Kidney (tissue), 14 donors: ENCODE measurements around the gene PCDHA7. TPM values are rescaled to one million over a fixed set of nuclear protein-coding genes. Genes with fewer than 3 reads are reported as not detected.

ENCODE experiments used
- DNase-seq, 5 donors: peaks; one replicate each; pipeline ENCODE4 v3.0.0-alpha.2; 2013 to 2020
- FAIRE-seq: peaks from 2 replicates; lab custom pipeline; 2012; peaks lifted over from hg19 to GRCh38; lab: Jason Lieb, UNC
- H3K27ac ChIP-seq, 2 donors: one replicate each; pipeline ENCODE4 v1.7.0; 2013; ENCODE audit warnings: low read depth in 2 of 2, low read length in 2 of 2, inconsistent platforms in 1 of 2
- H3K27me3 ChIP-seq: one replicate; pipeline ENCODE4 v1.7.1; 2013; ENCODE audit warnings: low read length, inconsistent platforms; ENCODE audit not compliant: control insufficient read depth, insufficient read depth
- H3K36me3 ChIP-seq, 3 donors: one replicate each; pipeline versions ENCODE4 v1.7.0 to v1.7.1; 2013; ENCODE audit warnings: low read length in 3 of 3, control low read depth in 1 of 3, inconsistent platforms in 1 of 3; ENCODE audit not compliant: insufficient read depth in 3 of 3, control insufficient read depth in 2 of 3
- H3K4me1 ChIP-seq, 3 donors: one replicate each; pipeline versions ENCODE4 v1.7.0 to v1.7.1; 2013; ENCODE audit warnings: low read length in 3 of 3, inconsistent platforms in 1 of 3, low read depth in 1 of 3; ENCODE audit not compliant: control insufficient read depth in 2 of 3, insufficient read depth in 2 of 3
- H3K4me3 ChIP-seq, 3 donors: one replicate each; pipeline versions ENCODE4 v1.7.0 to v1.8.1; 2013; ENCODE audit warnings: low read length in 3 of 3, control low read depth in 1 of 3, inconsistent platforms in 1 of 3
- H3K9ac ChIP-seq, 3 donors: one replicate each; pipeline versions ENCODE4 v1.7.0 to v1.7.1; 2013; ENCODE audit warnings: low read length in 3 of 3, control low read depth in 1 of 3, inconsistent platforms in 1 of 3
- H3K9me3 ChIP-seq, 3 donors: one replicate each; pipeline versions ENCODE4 v1.7.0 to v1.7.1; 2013; ENCODE audit warnings: low read length in 3 of 3, control low read depth in 1 of 3, inconsistent platforms in 1 of 3; ENCODE audit not compliant: control insufficient read depth in 2 of 3, insufficient read depth in 1 of 3
- CTCF ChIP-seq: IDR thresholded peaks from 3 replicates; pipeline ENCODE4 v1.5.1; 2012; ENCODE audit warnings: mild to moderate bottlenecking, moderate library complexity, borderline replicate concordance; ENCODE audit not compliant: insufficient read depth; ENCODE audit errors: extremely low read depth
- intact Hi-C: fragments of 100-400 bp; cut with DNase I; formaldehyde crosslinking; loops from one replicate; pipeline ENCODE4 v1.11.1; 2022
- polyA plus RNA-seq: library from polyadenylated mRNA; stranded (reverse); fragments of 350-450 nt; fragmentation: Illumina TruSeq; extraction: RNeasy Lipid Tissue Mini Kit (QIAGEN cat#74804); gene quantifications from one replicate; pipeline ENCODE4 v1.2.3, GENCODE V29; 2014; ENCODE audit warnings: low read depth, low replicate concordance; ENCODE audit not compliant: insufficient read depth
- total RNA-seq: library from RNA; stranded (reverse); fragmentation: NEBNext Ultra II Directional; extraction: Animal tissue kit (Norgen Biotek cat#: 25700); gene quantifications from one replicate; pipeline ENCODE4 v1.2.1, GENCODE V29; 2021
- donor health status: control.
- donor health status: control.
- donor health status: control.
- donor health status: control.
- donor health status: control.
- donor health status: DM: yes; HTN: yes; CAD: no.
- donor health status: Normal renal cell carcinoma (clear cell type).

PCDHA7 gene
- total and polyA plus RNA-seq, 2 donors from 2014 or later = 0.62 to 1.1 TPM

- intact Hi-C loops = no loop called here
- no peak for TF ChIP-seq CTCF
- Histone ChIP-seq H3K4me1 (no peaks in the 10 kb centered on the region), H3K9ac (no peak overlapping the region), H3K27ac (no peak overlapping the region), H3K9me3 (peaks cover 0 to 40% (median 13%) of the 10 kb centered on the region in 3 donors), H3K27me3 (no peaks in the 10 kb centered on the region), H3K36me3 (no peaks in the 10 kb centered on the region), H3K4me3 (no peak overlapping the region)
- DNase-seq (no peak), FAIRE-seq (no peak)
Measured at GRCh38 chr5:140857987-140858240, 23.8 kb downstream of the PCDHA7 start.

GRCh38 chr5:140862441-140863295 is 28.6 kb downstream of the PCDHA7 start:
- Histone ChIP-seq H3K9me3 (peaks cover 0 to 28% (median 6%) of the 10 kb centered on the region in 3 donors), H3K27me3 (no peaks in the 10 kb centered on the region), H3K4me1 (no peaks in the 10 kb centered on the region), H3K36me3 (no peaks in the 10 kb centered on the region), H3K27ac (no peak overlapping the region), H3K4me3 (no peak overlapping the region), H3K9ac (no peak overlapping the region)
- FAIRE-seq (no peak), DNase-seq (peak in 1 of 5 donors; percentile 61)
- TF ChIP-seq CTCF = no peak
- intact Hi-C loops = no loop called here

GRCh38 chr5:140868721-140869554 is 34.9 kb downstream of the PCDHA7 start, which contains the start of gene PCDHA11:
TSS of gene PCDHA11 (plus strand) at chr5:140868957. CDS start at chr5:140869104, 147 bp downstream.
- DNase-seq = peak in 2 of 5 donors; percentile 10 to 15
- H3K9me3 ChIP-seq = peaks cover 0 to 14% (median 3%) of the 10 kb centered on the region in 3 donors
- peak; percentile 25 for TF ChIP-seq CTCF
- no peaks in the 10 kb centered on the region for H3K27me3 ChIP-seq
- no peaks in the 10 kb centered on the region for H3K36me3 ChIP-seq
- H3K4me3 ChIP-seq = peak within 1 kb of the TSS in 2 of 3 donors; percentile 24 to 38
- no peak within 1 kb of the TSS for H3K9ac ChIP-seq
- no peak within 1 kb of the TSS for H3K27ac ChIP-seq
- intact Hi-C loops = no loop called here
- no peaks in the 10 kb centered on the region for H3K4me1 ChIP-seq
- FAIRE-seq = no peak
